GM12878 (cell line): Measurements from ENCODE around the gene PLEKHJ1. TPM values are rescaled to one million over a fixed set of nuclear protein-coding genes. Genes with fewer than 3 reads are reported as not detected.
A peak's percentile ranks its signal among the peaks of the same experiment; 100 is the strongest.

Experiments
- ATF7 ChIP-seq: fragments of 450-650 bp; IDR thresholded peaks from 2 replicates; pipeline ENCODE4 v1.6.1; 2016; ENCODE audit warnings: low read depth, mild to moderate bottlenecking
- BHLHE40 ChIP-seq, 2 experiments: fragments of 450-650 bp in 1 of 2; IDR thresholded peaks; 2 replicates each; pipeline ENCODE4 v1.6.1; 2011 to 2017; ENCODE audit warnings: low read depth in 2 of 2, borderline replicate concordance in 1 of 2, improper control_type of control experiment in 1 of 2, low read length in 1 of 2, mild to moderate bottlenecking in 1 of 2
- CREB1 ChIP-seq: IDR thresholded peaks from 2 replicates; pipeline ENCODE4 v1.6.1; 2012; ENCODE audit warnings: low read depth, mild to moderate bottlenecking, inconsistent platforms
- GATAD2B ChIP-seq: fragments of 450-650 bp; conservative IDR thresholded peaks from 2 replicates; pipeline ENCODE4 v1.6.1; 2017; ENCODE audit warnings: low read depth, mild to moderate bottlenecking, moderate library complexity
- HDAC6 ChIP-seq: fragments of 200-600 bp; sonication (generic); IDR thresholded peaks from one replicate; pipeline ENCODE4 v1.8.0; 2017; ENCODE audit warnings: antibody characterized with exemption; ENCODE audit not compliant: unreplicated experiment
- MXI1 ChIP-seq: fragments of 150-350 bp; IDR thresholded peaks from 2 replicates; pipeline ENCODE4 v1.6.1; 2011; ENCODE audit warnings: low read depth, mild to moderate bottlenecking, inconsistent platforms, low read length, improper control_type of control experiment
- PKNOX1 ChIP-seq: fragments of 450-650 bp; IDR thresholded peaks from 2 replicates; pipeline ENCODE4 v1.6.1; 2016; ENCODE audit warnings: mild to moderate bottlenecking
- POLR2AphosphoS2 ChIP-seq: IDR thresholded peaks from 2 replicates; pipeline ENCODE4 v1.6.1; 2011; ENCODE audit warnings: low read depth, mild to moderate bottlenecking, low read length, improper control_type of control experiment, moderate library complexity
- POU2F2 ChIP-seq: IDR thresholded peaks from 3 replicates; pipeline ENCODE4 v1.6.1; 2011; ENCODE audit warnings: low read depth, mild to moderate bottlenecking, low read length, borderline replicate concordance
- RELA ChIP-seq: fragments of 450-650 bp; IDR thresholded peaks from 2 replicates; pipeline ENCODE4 v1.8.0; 2014; ENCODE audit warnings: borderline replicate concordance; ENCODE audit not compliant: partially characterized antibody
- SIX5 ChIP-seq: IDR thresholded peaks from 2 replicates; pipeline ENCODE4 v1.6.1; 2011; ENCODE audit warnings: mild to moderate bottlenecking, low read depth, low read length, moderate library complexity; ENCODE audit not compliant: severe bottlenecking
- STAT3 ChIP-seq: IDR thresholded peaks from 2 replicates; pipeline ENCODE4 v1.6.1; 2011; ENCODE audit warnings: low read depth, low read length, improper control_type of control experiment
- TARDBP ChIP-seq: IDR thresholded peaks from 2 replicates; pipeline ENCODE4 v1.6.1; 2016; ENCODE audit warnings: borderline replicate concordance
- ZBTB4 ChIP-seq: fragments of 450-650 bp; formaldehyde crosslinking; IDR thresholded peaks from 2 replicates; pipeline ENCODE4 v1.4.0; 2022; ENCODE audit warnings: mild to moderate bottlenecking, moderate library complexity
- ZNF217 ChIP-seq: fragments of 450-650 bp; IDR thresholded peaks from 2 replicates; pipeline ENCODE4 v1.6.1; 2017; ENCODE audit warnings: antibody characterized with exemption, mild to moderate bottlenecking
- ZNF274 ChIP-seq: IDR thresholded peaks from one replicate; pipeline ENCODE4 v1.8.0; 2011; ENCODE audit not compliant: insufficient read length, insufficient read depth
- polyA plus RNA-seq, 11 experiments: library from polyadenylated mRNA; depleted of rRNA in 4 of 11; unstranded in 6 of 11; stranded (reverse) in 5 of 11; fragments of >200 nt; fragmentation: Nextera tagmentation in 4 of 11; fragmentation: Illumina TruSeq in 1 of 11; extraction: Ambion mirVana in 4 of 11; extraction: Trizol in 1 of 11; gene quantifications; 1 replicate in 1 of 11; 2 replicates in 10 of 11; pipeline versions ENCODE4 v1.2.1 to v1.2.3, GENCODE V29; 2011 to 2016; ENCODE audit warnings: inconsistent platforms in 2 of 11, missing spikeins in 2 of 11, low read depth in 1 of 11
- total RNA-seq, 4 experiments: library from RNA; depleted of rRNA in 3 of 4; stranded (reverse); fragments of >200 nt in 3 of 4; fragmentation: Illumina TruSeq in 1 of 4; extraction: Trizol in 1 of 4; gene quantifications; 2 replicates each; pipeline versions ENCODE4 v1.2.1 to v1.2.3, GENCODE V29; 2013 to 2021
- TF ChIP-seq, protein P1 (sequence below): IDR thresholded peaks from 2 replicates; pipeline ENCODE4 v1.6.1; 2011; ENCODE audit warnings: low read depth, mild to moderate bottlenecking, low read length, moderate library complexity, borderline replicate concordance; ENCODE audit errors: extremely low read depth
- TF ChIP-seq, protein P2 (sequence below): fragments of 450-650 bp; IDR thresholded peaks from 2 replicates; pipeline ENCODE4 v1.6.1; 2017; ENCODE audit warnings: low read depth, mild to moderate bottlenecking, moderate library complexity
- TF ChIP-seq, protein P3 (sequence below), 3 experiments: IDR thresholded peaks in 2 of 3; conservative IDR thresholded peaks in 1 of 3; 2 replicates each; pipeline ENCODE4 v1.5.1; 2011; ENCODE audit warnings: low read depth in 3 of 3, low read length in 3 of 3, mild to moderate bottlenecking in 3 of 3, control low read depth in 2 of 3, moderate library complexity in 2 of 3, inconsistent platforms in 1 of 3, mixed read lengths in 1 of 3; ENCODE audit not compliant: control insufficient read depth in 2 of 3, insufficient read depth in 1 of 3; ENCODE audit errors: extremely low read depth in 1 of 3

PLEKHJ1 gene
- total and polyA plus RNA-seq, 10 of the 15 experiments (the other 5 are each of a cell fraction or from before 2014, with no cell fraction given): 1.3 to 133 (median 75.0) TPM

GRCh38 chr19:2253106-2254063 lies 17.3 kb upstream of the PLEKHJ1 start (continued):
- TF ChIP-seq PKNOX1 (peak; percentile 42; the same call in 1 of the 2 replicates), BHLHE40 (IDR thresholded peaks at IDR 0.05; ENCODE audit: borderline replicate concordance in 1 of 2, low read depth in 2 of 2, low read length in 1 of 2) (no peak), SIX5 (no peak), ATF7 (no peak), MXI1 (no peak), TARDBP (no peak), CREB1 (no peak), POLR2AphosphoS2 (no peak), RELA (no peak), ZNF274 (no peak), ZBTB4 (CRISPR knock-in tag) (no peak), GATAD2B (no peak), ZNF217 (no peak), HDAC6 (peak; percentile 96), STAT3 (no peak), POU2F2 (no peak)
- TF ChIP-seq, protein P1, sequence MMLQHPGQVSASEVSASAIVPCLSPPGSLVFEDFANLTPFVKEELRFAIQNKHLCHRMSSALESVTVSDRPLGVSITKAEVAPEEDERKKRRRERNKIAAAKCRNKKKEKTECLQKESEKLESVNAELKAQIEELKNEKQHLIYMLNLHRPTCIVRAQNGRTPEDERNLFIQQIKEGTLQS: no peak
- TF ChIP-seq, protein P2, sequence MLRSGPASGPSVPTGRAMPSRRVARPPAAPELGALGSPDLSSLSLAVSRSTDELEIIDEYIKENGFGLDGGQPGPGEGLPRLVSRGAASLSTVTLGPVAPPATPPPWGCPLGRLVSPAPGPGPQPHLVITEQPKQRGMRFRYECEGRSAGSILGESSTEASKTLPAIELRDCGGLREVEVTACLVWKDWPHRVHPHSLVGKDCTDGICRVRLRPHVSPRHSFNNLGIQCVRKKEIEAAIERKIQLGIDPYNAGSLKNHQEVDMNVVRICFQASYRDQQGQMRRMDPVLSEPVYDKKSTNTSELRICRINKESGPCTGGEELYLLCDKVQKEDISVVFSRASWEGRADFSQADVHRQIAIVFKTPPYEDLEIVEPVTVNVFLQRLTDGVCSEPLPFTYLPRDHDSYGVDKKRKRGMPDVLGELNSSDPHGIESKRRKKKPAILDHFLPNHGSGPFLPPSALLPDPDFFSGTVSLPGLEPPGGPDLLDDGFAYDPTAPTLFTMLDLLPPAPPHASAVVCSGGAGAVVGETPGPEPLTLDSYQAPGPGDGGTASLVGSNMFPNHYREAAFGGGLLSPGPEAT: no peak
- TF ChIP-seq, protein P3, sequence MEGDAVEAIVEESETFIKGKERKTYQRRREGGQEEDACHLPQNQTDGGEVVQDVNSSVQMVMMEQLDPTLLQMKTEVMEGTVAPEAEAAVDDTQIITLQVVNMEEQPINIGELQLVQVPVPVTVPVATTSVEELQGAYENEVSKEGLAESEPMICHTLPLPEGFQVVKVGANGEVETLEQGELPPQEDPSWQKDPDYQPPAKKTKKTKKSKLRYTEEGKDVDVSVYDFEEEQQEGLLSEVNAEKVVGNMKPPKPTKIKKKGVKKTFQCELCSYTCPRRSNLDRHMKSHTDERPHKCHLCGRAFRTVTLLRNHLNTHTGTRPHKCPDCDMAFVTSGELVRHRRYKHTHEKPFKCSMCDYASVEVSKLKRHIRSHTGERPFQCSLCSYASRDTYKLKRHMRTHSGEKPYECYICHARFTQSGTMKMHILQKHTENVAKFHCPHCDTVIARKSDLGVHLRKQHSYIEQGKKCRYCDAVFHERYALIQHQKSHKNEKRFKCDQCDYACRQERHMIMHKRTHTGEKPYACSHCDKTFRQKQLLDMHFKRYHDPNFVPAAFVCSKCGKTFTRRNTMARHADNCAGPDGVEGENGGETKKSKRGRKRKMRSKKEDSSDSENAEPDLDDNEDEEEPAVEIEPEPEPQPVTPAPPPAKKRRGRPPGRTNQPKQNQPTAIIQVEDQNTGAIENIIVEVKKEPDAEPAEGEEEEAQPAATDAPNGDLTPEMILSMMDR (IDR thresholded peaks at IDR 0.05 in 2 of 3, conservative IDR thresholded peaks at IDR 0.05 in 1 of 3; ENCODE audit: control insufficient read depth in 2 of 3, extremely low read depth in 1 of 3, insufficient read depth in 1 of 3, low read depth in 3 of 3, low read length in 3 of 3): peak; percentile 24 to 45 (median 41)
- TF ChIP-seq, all 136 proteins: peak for 7
